ENCODE measurements around the gene CACNA1B.

Gene CACNA1B

GRCh38 chr9:138073408-138073807 is 195.8 kb downstream of the CACNA1B start:
- H3K4me1 ChIP-seq (ENCODE audit: control insufficient read depth, low read depth, low read length), result peaks cover 21% of the 10 kb centered on the region
- no peaks in the 10 kb centered on the region for H3K27me3 ChIP-seq (ENCODE audit: control insufficient read depth, insufficient read depth, low read length)
- H3K27ac ChIP-seq (ENCODE audit: low read length), result no peak overlapping the region
- no peaks in the 10 kb centered on the region for H3K36me3 ChIP-seq (ENCODE audit: control insufficient read depth, low read depth, low read length)
- no peaks in the 10 kb centered on the region for H3K9me3 ChIP-seq (ENCODE audit: control insufficient read depth, low read depth, low read length)
- no peak overlapping the region for H3K4me3 ChIP-seq (ENCODE audit: low read length)
- no peak overlapping the region for H3K9ac ChIP-seq (ENCODE audit: low read length)

GRCh38 chr9:138073808-138074207 is 196.2 kb downstream of the CACNA1B start:
- H3K36me3 ChIP-seq (ENCODE audit: control insufficient read depth, low read depth, low read length), result no peaks in the 10 kb centered on the region
- no peak overlapping the region for H3K27ac ChIP-seq (ENCODE audit: low read length)
- no peak overlapping the region for H3K4me3 ChIP-seq (ENCODE audit: low read length)
- peaks cover 20% of the 10 kb centered on the region for H3K4me1 ChIP-seq (ENCODE audit: control insufficient read depth, low read depth, low read length)
- H3K9ac ChIP-seq (ENCODE audit: low read length), result no peak overlapping the region
- no peaks in the 10 kb centered on the region for H3K27me3 ChIP-seq (ENCODE audit: control insufficient read depth, insufficient read depth, low read length)
- no peaks in the 10 kb centered on the region for H3K9me3 ChIP-seq (ENCODE audit: control insufficient read depth, low read depth, low read length)

GRCh38 chr9:138074516-138074915 is 196.9 kb downstream of the CACNA1B start:
- Histone ChIP-seq H3K27me3 (ENCODE audit: control insufficient read depth, insufficient read depth, low read length) (no peaks in the 10 kb centered on the region), H3K4me1 (ENCODE audit: control insufficient read depth, low read depth, low read length) (peaks cover 13% of the 10 kb centered on the region), H3K9me3 (ENCODE audit: control insufficient read depth, low read depth, low read length) (no peaks in the 10 kb centered on the region), H3K4me3 (ENCODE audit: low read length) (no peak overlapping the region), H3K9ac (ENCODE audit: low read length) (no peak overlapping the region), H3K27ac (ENCODE audit: low read length) (no peak overlapping the region), H3K36me3 (ENCODE audit: control insufficient read depth, low read depth, low read length) (no peaks in the 10 kb centered on the region)

- no peaks in the 10 kb centered on the region for H3K36me3 ChIP-seq (ENCODE audit: control insufficient read depth, low read depth, low read length)
- no peak overlapping the region for H3K4me3 ChIP-seq (ENCODE audit: low read length)
- no peaks in the 10 kb centered on the region for H3K27me3 ChIP-seq (ENCODE audit: control insufficient read depth, insufficient read depth, low read length)
- peaks cover 9% of the 10 kb centered on the region for H3K4me1 ChIP-seq (ENCODE audit: control insufficient read depth, low read depth, low read length)
- no peak overlapping the region for H3K9ac ChIP-seq (ENCODE audit: low read length)
- no peak overlapping the region for H3K27ac ChIP-seq (ENCODE audit: low read length)
- no peaks in the 10 kb centered on the region for H3K9me3 ChIP-seq (ENCODE audit: control insufficient read depth, low read depth, low read length)
These were observed 197.9 kb downstream of the CACNA1B start for GRCh38 chr9:138075496-138075895.

- Histone ChIP-seq H3K9me3 (ENCODE audit: control insufficient read depth, low read depth, low read length) (no peaks in the 10 kb centered on the region), H3K27me3 (ENCODE audit: control insufficient read depth, insufficient read depth, low read length) (no peaks in the 10 kb centered on the region)
These were observed 198.5 kb downstream of the CACNA1B start for GRCh38 chr9:138075961-138076649.

GRCh38 chr9:138076650-138077009 is 199.0 kb downstream of the CACNA1B start:
- H3K9me3 ChIP-seq (ENCODE audit: control insufficient read depth, low read depth, low read length), result no peaks in the 10 kb centered on the region
- no peaks in the 10 kb centered on the region for H3K27me3 ChIP-seq (ENCODE audit: control insufficient read depth, insufficient read depth, low read length)
- no peak overlapping the region for H3K9ac ChIP-seq (ENCODE audit: low read length)
- H3K36me3 ChIP-seq (ENCODE audit: control insufficient read depth, low read depth, low read length), result no peaks in the 10 kb centered on the region
- no peak overlapping the region for H3K27ac ChIP-seq (ENCODE audit: low read length)
- no peak overlapping the region for H3K4me3 ChIP-seq (ENCODE audit: low read length)
- H3K4me1 ChIP-seq (ENCODE audit: control insufficient read depth, low read depth, low read length), result peaks cover 9% of the 10 kb centered on the region

More at GRCh38 chr9:138075961-138076649, 198.5 kb downstream of the CACNA1B start:
- Histone ChIP-seq H3K9ac (ENCODE audit: low read length) (no peak overlapping the region), H3K4me1 (ENCODE audit: control insufficient read depth, low read depth, low read length) (peaks cover 9% of the 10 kb centered on the region), H3K4me3 (ENCODE audit: low read length) (no peak overlapping the region), H3K27ac (ENCODE audit: low read length) (no peak overlapping the region), H3K36me3 (ENCODE audit: control insufficient read depth, low read depth, low read length) (no peaks in the 10 kb centered on the region)

- peaks cover 9% of the 10 kb centered on the region for H3K4me1 ChIP-seq (ENCODE audit: control insufficient read depth, low read depth, low read length)
- no peak overlapping the region for H3K27ac ChIP-seq (ENCODE audit: low read length)
- no peaks in the 10 kb centered on the region for H3K36me3 ChIP-seq (ENCODE audit: control insufficient read depth, low read depth, low read length)
These were observed 199.5 kb downstream of the CACNA1B start for GRCh38 chr9:138077126-138077525.

GRCh38 chr9:138077898-138078540 is 200.4 kb downstream of the CACNA1B start:
- peaks cover 7% of the 10 kb centered on the region for H3K4me1 ChIP-seq (ENCODE audit: control insufficient read depth, low read depth, low read length)
- H3K9me3 ChIP-seq (ENCODE audit: control insufficient read depth, low read depth, low read length), result peaks cover 4% of the 10 kb centered on the region
- no peaks in the 10 kb centered on the region for H3K27me3 ChIP-seq (ENCODE audit: control insufficient read depth, insufficient read depth, low read length)
- H3K9ac ChIP-seq (ENCODE audit: low read length), result no peak overlapping the region
- H3K36me3 ChIP-seq (ENCODE audit: control insufficient read depth, low read depth, low read length), result no peaks in the 10 kb centered on the region
- H3K27ac ChIP-seq (ENCODE audit: low read length), result no peak overlapping the region
- H3K4me3 ChIP-seq (ENCODE audit: low read length), result no peak overlapping the region

More at GRCh38 chr9:138077126-138077525, 199.5 kb downstream of the CACNA1B start:
- Histone ChIP-seq H3K9me3 (ENCODE audit: control insufficient read depth, low read depth, low read length) (no peaks in the 10 kb centered on the region), H3K9ac (ENCODE audit: low read length) (no peak overlapping the region), H3K4me3 (ENCODE audit: low read length) (no peak overlapping the region), H3K27me3 (ENCODE audit: control insufficient read depth, insufficient read depth, low read length) (no peaks in the 10 kb centered on the region)

GRCh38 chr9:138078846-138079245 is 201.3 kb downstream of the CACNA1B start:
- Histone ChIP-seq H3K36me3 (ENCODE audit: control insufficient read depth, low read depth, low read length) (no peaks in the 10 kb centered on the region), H3K27ac (ENCODE audit: low read length) (no peak overlapping the region), H3K4me1 (ENCODE audit: control insufficient read depth, low read depth, low read length) (no peaks in the 10 kb centered on the region), H3K27me3 (ENCODE audit: control insufficient read depth, insufficient read depth, low read length) (no peaks in the 10 kb centered on the region), H3K4me3 (ENCODE audit: low read length) (no peak overlapping the region), H3K9ac (ENCODE audit: low read length) (no peak overlapping the region), H3K9me3 (ENCODE audit: control insufficient read depth, low read depth, low read length) (peaks cover 7% of the 10 kb centered on the region)

GRCh38 chr9:138080979-138081378 is 203.4 kb downstream of the CACNA1B start:
- H3K36me3 ChIP-seq (ENCODE audit: control insufficient read depth, low read depth, low read length), result no peaks in the 10 kb centered on the region
- no peak overlapping the region for H3K27ac ChIP-seq (ENCODE audit: low read length)
- H3K9me3 ChIP-seq (ENCODE audit: control insufficient read depth, low read depth, low read length), result peaks cover 20% of the 10 kb centered on the region
- H3K27me3 ChIP-seq (ENCODE audit: control insufficient read depth, insufficient read depth, low read length), result no peaks in the 10 kb centered on the region
- H3K4me1 ChIP-seq (ENCODE audit: control insufficient read depth, low read depth, low read length), result no peaks in the 10 kb centered on the region
- H3K4me3 ChIP-seq (ENCODE audit: low read length), result no peak overlapping the region
- H3K9ac ChIP-seq (ENCODE audit: low read length), result no peak overlapping the region

- H3K27ac ChIP-seq (ENCODE audit: low read length), result no peak overlapping the region
- no peak overlapping the region for H3K4me3 ChIP-seq (ENCODE audit: low read length)
- no peaks in the 10 kb centered on the region for H3K4me1 ChIP-seq (ENCODE audit: control insufficient read depth, low read depth, low read length)
- no peaks in the 10 kb centered on the region for H3K36me3 ChIP-seq (ENCODE audit: control insufficient read depth, low read depth, low read length)
- H3K27me3 ChIP-seq (ENCODE audit: control insufficient read depth, insufficient read depth, low read length), result no peaks in the 10 kb centered on the region
- no peak overlapping the region for H3K9ac ChIP-seq (ENCODE audit: low read length)
- peaks cover 31% of the 10 kb centered on the region for H3K9me3 ChIP-seq (ENCODE audit: control insufficient read depth, low read depth, low read length)
These were observed 205.5 kb downstream of the CACNA1B start for GRCh38 chr9:138082918-138083636.
